Tibial nerve (tissue), 3 donors: ENCODE measurements around the gene TRABD2A.

Experiments
- POLR2A ChIP-seq, 2 donors: fragments of 450-650 bp; IDR thresholded peaks; one replicate each; pipeline ENCODE4 v1.6.1; 2017; ENCODE audit warnings: antibody characterized with exemption in 2 of 2, mild to moderate bottlenecking in 2 of 2, moderate library complexity in 2 of 2
- TF ChIP-seq, protein P1 (sequence below), 5 experiments: fragments of 200-600 bp in 3 of 5; fragments of 450-650 bp in 2 of 5; sonication (generic) in 3 of 5; IDR thresholded peaks; one replicate each; pipeline ENCODE4 v1.5.1; 2016 to 2019; ENCODE audit warnings: antibody characterized with exemption in 5 of 5, mild to moderate bottlenecking in 3 of 5, moderate library complexity in 2 of 5

DNA sequence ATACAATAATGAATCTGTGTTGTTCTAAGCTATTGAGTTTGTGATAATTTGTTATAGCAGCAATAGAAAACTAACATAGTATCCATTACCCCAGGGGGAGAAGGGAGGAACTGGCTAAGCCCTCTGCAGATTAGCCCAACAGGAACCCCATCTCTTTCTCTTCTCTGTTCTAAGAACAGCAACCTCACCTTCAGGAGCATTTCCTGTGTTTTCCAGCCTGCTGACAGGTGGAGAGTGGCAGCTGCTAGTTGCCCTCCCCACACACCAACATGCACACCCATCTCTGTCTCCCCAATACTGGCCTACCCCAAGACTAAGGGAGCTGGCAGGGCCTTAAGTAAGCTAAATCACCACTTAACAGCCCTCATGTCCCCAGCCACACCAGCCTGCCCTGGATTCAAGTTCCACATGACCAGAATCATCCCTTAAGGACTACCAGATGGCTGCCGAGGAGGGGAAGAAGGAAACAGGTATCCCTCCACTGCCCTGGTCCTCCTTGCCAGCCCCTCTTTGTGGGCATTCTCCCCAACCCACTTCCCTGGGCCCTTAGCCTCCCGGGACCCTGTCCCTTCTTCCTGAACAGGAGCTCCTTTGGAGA is 52.8 kb downstream of the TRABD2A start:
- no peak for TF ChIP-seq POLR2A (IDR thresholded peaks at IDR 0.05)
- TF ChIP-seq, protein P1, sequence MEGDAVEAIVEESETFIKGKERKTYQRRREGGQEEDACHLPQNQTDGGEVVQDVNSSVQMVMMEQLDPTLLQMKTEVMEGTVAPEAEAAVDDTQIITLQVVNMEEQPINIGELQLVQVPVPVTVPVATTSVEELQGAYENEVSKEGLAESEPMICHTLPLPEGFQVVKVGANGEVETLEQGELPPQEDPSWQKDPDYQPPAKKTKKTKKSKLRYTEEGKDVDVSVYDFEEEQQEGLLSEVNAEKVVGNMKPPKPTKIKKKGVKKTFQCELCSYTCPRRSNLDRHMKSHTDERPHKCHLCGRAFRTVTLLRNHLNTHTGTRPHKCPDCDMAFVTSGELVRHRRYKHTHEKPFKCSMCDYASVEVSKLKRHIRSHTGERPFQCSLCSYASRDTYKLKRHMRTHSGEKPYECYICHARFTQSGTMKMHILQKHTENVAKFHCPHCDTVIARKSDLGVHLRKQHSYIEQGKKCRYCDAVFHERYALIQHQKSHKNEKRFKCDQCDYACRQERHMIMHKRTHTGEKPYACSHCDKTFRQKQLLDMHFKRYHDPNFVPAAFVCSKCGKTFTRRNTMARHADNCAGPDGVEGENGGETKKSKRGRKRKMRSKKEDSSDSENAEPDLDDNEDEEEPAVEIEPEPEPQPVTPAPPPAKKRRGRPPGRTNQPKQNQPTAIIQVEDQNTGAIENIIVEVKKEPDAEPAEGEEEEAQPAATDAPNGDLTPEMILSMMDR (IDR thresholded peaks at IDR 0.05) = no peak
